ENCODE measurements around the gene NXF3. TPM values are rescaled to one million over a fixed set of nuclear protein-coding genes. Genes with fewer than 3 reads are reported as not detected.
"Not testable (repeated sequence)": the region's sequence is repeated elsewhere in the genome, so short reads cannot be mapped to it uniquely, and the experiment has no call there.

Gene NXF3, protein sequence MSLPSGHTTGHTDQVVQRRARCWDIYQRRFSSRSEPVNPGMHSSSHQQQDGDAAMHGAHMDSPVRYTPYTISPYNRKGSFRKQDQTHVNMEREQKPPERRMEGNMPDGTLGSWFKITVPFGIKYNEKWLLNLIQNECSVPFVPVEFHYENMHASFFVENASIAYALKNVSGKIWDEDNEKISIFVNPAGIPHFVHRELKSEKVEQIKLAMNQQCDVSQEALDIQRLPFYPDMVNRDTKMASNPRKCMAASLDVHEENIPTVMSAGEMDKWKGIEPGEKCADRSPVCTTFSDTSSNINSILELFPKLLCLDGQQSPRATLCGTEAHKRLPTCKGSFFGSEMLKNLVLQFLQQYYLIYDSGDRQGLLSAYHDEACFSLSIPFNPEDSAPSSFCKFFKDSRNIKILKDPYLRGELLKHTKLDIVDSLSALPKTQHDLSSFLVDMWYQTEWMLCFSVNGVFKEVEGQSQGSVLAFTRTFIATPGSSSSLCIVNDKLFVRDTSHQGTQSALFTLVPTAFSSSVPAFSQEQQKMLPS
- total RNA-seq: not detected

DNA sequence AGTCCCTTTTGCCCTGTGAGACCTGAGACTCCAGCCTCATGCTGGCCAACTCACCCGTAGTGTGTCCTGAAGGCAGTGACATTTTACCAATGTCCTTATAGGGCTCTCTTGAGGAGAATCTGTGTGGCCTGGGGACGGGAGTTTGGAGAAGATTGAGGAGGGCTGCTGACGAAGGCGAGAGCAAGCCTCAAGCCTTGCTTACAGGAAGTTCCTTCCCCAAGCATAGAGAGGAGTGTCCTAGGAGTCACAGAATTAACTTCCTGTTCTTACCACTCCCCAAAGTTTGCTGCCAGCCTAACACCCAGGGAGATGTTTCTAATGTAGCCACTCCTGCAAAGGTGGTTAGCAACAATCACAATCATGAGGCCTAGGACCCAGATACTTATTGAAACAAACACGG, at the start of gene NXF3:
TSS of gene NXF3 (minus strand) at position 202 of the 400 bp plus-strand sequence. CDS start at position 82, 120 bp downstream.
- Mint-ChIP-seq H3K4me3 (no peak within 1 kb of the TSS), H3K27ac (no peak within 1 kb of the TSS), H3K36me3 (ENCODE audit: low read depth) (no peaks in the 10 kb centered on the region), H3K9me3 (no peaks in the 10 kb centered on the region), H3K27me3 (ENCODE audit: low read depth) (no peaks in the 10 kb centered on the region), H3K4me1 (ENCODE audit: low read depth) (no peaks in the 10 kb centered on the region)
- intact Hi-C loops (cut with micrococcal nuclease): no loop called here
- DNase-seq: no peak
- CTCF ChIA-PET: no interaction called here

DNA sequence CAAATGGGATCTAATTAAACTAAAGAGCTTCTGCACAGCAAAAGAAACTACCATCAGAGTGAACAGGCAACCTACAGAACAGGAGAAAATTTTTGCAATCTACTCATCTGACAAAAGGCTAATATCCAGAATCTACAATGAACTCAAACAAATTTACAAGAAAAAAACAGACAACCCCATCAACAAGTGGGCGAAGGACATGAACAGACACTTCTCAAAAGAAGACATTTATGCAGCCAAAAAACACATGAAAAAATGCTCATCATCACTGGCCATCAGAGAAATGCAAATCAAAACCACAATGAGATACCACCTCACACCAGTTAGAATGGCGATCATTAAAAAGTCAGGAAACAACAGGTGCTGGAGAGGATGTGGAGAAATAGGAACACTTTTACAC, 43.6 kb upstream of the NXF3 start:
- intact Hi-C loops (cut with micrococcal nuclease); CTCF ChIA-PET; H3K4me1 Mint-ChIP-seq (ENCODE audit: low read depth); H3K36me3 Mint-ChIP-seq (ENCODE audit: low read depth); H3K27ac Mint-ChIP-seq; H3K4me3 Mint-ChIP-seq; H3K9me3 Mint-ChIP-seq; H3K27me3 Mint-ChIP-seq (ENCODE audit: low read depth); DNase-seq: not testable (repeated sequence)

DNA sequence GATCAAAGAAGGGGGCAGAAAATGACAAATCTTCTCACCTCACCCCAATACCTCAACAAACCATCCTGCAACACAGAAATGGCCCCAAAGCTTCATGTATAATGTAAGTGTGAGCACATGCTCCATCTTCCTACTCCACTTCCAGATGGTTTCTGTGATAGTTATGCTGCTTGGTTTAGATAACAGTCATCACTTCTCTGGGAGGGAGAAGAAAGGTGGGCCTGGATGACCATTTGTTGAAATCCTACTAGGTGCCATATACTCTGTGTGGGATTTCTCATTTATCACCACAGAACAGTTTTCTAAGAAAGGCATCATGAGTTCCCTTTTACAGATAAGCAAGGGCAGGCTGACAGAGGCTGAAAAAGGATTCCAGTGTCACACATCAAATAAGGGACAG, 31.3 kb upstream of the NXF3 start:
- Mint-ChIP-seq H3K9me3 (no peaks in the 10 kb centered on the region), H3K27me3 (ENCODE audit: low read depth) (no peaks in the 10 kb centered on the region)
- CTCF ChIA-PET: no interaction called here

DNA sequence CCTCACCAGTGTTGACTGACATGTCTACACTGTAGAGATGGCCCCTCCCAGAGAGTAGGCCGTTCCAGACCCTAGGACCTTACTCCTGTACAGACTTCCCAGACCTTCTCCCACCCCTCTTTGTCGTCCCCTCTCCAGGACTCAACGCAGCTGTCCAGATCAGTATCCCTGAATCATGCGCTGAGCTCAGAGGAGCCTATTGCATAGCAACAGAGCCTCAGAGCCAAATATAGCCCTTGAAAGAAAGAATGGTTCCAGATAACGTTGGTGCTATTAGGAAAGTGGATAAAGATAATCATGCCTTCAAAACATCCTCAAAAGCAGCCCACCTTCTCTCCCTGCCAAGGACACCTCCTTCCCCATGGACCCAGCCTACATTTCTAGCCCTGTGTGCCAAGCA, 27.8 kb upstream of the NXF3 start:
- no peaks in the 10 kb centered on the region for H3K4me1 Mint-ChIP-seq (ENCODE audit: low read depth)

More for the DNA sequence above, 31.3 kb upstream of the NXF3 start:
- H3K4me3 Mint-ChIP-seq: no peak overlapping the region
- H3K4me1 Mint-ChIP-seq (ENCODE audit: low read depth): no peaks in the 10 kb centered on the region
- no peak overlapping the region for H3K27ac Mint-ChIP-seq
- no peaks in the 10 kb centered on the region for H3K36me3 Mint-ChIP-seq (ENCODE audit: low read depth)
- DNase-seq: no peak
- intact Hi-C loops (cut with micrococcal nuclease): no loop called here

DNA sequence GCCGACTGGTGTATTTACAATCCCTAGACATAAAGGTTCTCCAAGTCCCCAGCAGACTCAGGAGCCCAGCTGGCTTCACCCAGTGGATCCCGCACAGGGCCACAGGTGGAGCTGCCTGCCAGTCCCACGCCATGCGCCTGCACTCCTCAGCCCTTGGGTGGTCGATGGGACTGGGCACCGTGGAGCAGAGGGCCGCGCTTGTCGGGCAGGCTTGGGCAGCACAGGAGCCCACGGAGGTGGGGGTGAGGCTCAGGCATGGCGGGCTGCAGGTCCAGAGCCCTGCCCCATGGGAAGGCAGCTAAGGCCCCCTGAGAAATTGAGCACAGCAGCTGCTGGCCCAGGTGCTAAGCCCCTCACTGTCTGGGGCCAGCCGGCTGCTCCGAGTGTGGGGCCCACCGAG, 24.0 kb upstream of the NXF3 start:
- intact Hi-C loops (cut with micrococcal nuclease); H3K27ac Mint-ChIP-seq; H3K4me1 Mint-ChIP-seq (ENCODE audit: low read depth); H3K36me3 Mint-ChIP-seq (ENCODE audit: low read depth); H3K4me3 Mint-ChIP-seq; CTCF ChIA-PET; H3K9me3 Mint-ChIP-seq; H3K27me3 Mint-ChIP-seq (ENCODE audit: low read depth); DNase-seq: not testable (repeated sequence)

More for the DNA sequence above, 27.8 kb upstream of the NXF3 start:
- CTCF ChIA-PET: no interaction called here
- intact Hi-C loops (cut with micrococcal nuclease): no loop called here
- Mint-ChIP-seq H3K36me3 (ENCODE audit: low read depth) (no peaks in the 10 kb centered on the region), H3K27ac (no peak overlapping the region), H3K27me3 (ENCODE audit: low read depth) (no peaks in the 10 kb centered on the region), H3K9me3 (no peaks in the 10 kb centered on the region), H3K4me3 (no peak overlapping the region)
- no peak for DNase-seq

DNA sequence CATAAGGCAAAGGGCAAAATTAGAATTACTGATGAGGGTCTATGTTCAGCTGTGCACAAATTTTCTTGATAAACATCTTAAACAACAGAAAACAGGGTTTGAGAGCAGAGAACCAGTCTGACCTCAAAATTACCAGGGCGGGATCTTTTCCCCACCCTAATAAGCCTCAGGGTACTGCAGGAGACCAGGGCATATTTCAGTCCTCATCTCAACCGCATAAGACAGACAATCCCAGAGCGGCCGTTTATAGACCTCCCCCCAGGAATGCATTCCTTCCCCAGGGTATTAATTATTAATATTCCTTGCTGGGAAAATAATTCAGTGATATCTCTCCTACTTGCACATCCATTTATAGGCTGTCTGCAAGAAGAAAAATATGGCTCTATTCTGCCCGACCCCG, 16.6 kb upstream of the NXF3 start:
- intact Hi-C loops (cut with micrococcal nuclease); DNase-seq; H3K4me3 Mint-ChIP-seq; H3K36me3 Mint-ChIP-seq (ENCODE audit: low read depth); CTCF ChIA-PET; H3K27me3 Mint-ChIP-seq (ENCODE audit: low read depth); H3K27ac Mint-ChIP-seq; H3K4me1 Mint-ChIP-seq (ENCODE audit: low read depth): not testable (repeated sequence)
- H3K9me3 Mint-ChIP-seq: peaks cover 12% of the 10 kb centered on the region

DNA sequence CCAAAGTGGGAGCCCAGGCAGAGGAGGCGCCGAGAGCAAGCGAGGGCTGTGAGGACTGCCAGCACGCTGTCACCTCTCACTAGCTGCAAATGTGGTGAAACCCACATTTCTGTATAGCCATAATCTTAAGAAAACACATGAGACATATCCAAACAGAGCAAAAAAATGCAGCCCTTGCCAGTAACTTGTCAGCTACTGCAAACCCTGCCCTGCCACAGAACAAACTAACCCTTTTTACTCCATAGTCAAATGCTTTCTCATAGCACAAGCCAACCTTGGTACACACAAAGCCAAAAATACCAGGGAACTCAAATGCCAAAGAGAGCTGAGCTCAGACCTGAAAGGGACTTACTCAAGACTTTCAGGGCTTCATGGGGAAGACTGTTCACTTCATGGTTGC, 14.9 kb upstream of the NXF3 start:
- Mint-ChIP-seq H3K4me1 (ENCODE audit: low read depth) (no peaks in the 10 kb centered on the region), H3K27me3 (ENCODE audit: low read depth) (no peaks in the 10 kb centered on the region), H3K27ac (no peak overlapping the region), H3K9me3 (peaks cover 12% of the 10 kb centered on the region), H3K4me3 (no peak overlapping the region), H3K36me3 (ENCODE audit: low read depth) (peaks cover 2% of the 10 kb centered on the region)
- no peak for DNase-seq
- CTCF ChIA-PET: no interaction called here
- intact Hi-C loops (cut with micrococcal nuclease): no loop called here

DNA sequence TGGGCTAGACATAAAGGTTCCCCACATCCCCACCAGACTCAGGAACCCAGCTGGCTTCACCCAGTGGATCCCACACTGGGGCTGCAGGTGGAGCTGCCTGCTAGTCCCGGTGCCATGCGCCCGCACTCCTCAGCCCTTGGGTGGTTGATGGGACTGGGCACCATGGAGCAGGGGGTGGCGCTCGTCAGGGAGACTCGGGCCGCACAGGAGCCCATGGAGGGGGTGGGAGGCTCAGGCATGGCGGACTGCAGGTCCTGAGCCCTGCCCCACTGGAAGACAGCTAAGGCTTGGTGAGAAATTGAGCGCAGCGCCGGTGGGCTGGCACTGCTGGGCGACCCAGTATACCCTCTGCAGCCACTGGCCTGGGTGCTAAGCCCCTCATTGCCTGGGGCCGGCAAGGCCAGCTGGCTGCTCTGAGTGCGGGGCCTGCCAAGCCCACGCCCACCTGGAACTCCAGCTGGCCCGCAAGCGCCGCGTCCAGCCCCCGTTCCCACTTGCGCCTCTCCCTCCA, 14.3 kb upstream of the NXF3 start:
- intact Hi-C loops (cut with micrococcal nuclease); H3K27ac Mint-ChIP-seq; CTCF ChIA-PET; H3K4me3 Mint-ChIP-seq; H3K4me1 Mint-ChIP-seq (ENCODE audit: low read depth); H3K36me3 Mint-ChIP-seq (ENCODE audit: low read depth); H3K27me3 Mint-ChIP-seq (ENCODE audit: low read depth); DNase-seq: not testable (repeated sequence)
- H3K9me3 Mint-ChIP-seq: peaks cover 12% of the 10 kb centered on the region

DNA sequence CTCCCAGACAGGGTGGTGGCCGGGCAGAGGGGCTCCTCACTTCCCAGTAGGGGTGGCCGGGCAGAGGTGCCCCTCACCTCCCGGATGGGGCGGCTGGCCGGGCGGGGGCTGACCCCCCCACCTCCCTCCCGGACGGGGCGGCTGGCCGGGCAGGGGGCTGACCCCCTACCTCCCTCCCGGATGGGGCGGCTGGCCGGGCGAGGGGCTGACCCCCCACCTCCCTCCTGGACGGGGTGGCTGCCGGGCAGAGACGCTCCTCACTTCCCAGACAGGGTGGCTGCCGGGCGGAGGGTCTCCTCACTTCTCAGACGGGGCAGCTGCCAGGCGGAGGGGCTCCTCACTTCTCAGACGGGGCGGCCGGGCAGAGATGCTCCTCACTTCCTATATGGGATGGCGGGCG, 11.4 kb upstream of the NXF3 start:
- H3K36me3 Mint-ChIP-seq (ENCODE audit: low read depth); H3K4me1 Mint-ChIP-seq (ENCODE audit: low read depth); H3K4me3 Mint-ChIP-seq; CTCF ChIA-PET; intact Hi-C loops (cut with micrococcal nuclease); H3K27ac Mint-ChIP-seq; DNase-seq; H3K9me3 Mint-ChIP-seq; H3K27me3 Mint-ChIP-seq (ENCODE audit: low read depth): not testable (repeated sequence)

DNA sequence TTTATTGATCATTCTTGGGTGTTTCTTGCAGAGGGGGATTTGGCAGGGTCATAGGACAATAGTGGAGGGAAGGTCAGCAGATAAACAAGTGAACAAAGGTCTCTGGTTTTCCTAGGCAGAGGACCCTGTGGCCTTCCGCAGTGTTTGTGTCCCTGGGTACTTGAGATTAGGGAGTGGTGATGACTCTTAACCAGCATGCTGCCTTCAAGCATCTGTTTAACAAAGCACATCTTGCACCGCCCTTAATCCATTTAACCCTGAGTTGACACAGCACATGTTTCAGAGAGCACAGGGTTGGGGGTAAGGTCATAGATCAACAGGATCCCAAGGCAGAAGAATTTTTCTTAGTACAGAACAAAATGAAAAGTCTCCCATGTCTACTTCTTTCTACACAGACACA, 10.9 kb upstream of the NXF3 start:
- H3K4me1 Mint-ChIP-seq (ENCODE audit: low read depth); H3K27ac Mint-ChIP-seq; H3K27me3 Mint-ChIP-seq (ENCODE audit: low read depth); H3K9me3 Mint-ChIP-seq; H3K36me3 Mint-ChIP-seq (ENCODE audit: low read depth); H3K4me3 Mint-ChIP-seq; intact Hi-C loops (cut with micrococcal nuclease); CTCF ChIA-PET; DNase-seq: not testable (repeated sequence)

DNA sequence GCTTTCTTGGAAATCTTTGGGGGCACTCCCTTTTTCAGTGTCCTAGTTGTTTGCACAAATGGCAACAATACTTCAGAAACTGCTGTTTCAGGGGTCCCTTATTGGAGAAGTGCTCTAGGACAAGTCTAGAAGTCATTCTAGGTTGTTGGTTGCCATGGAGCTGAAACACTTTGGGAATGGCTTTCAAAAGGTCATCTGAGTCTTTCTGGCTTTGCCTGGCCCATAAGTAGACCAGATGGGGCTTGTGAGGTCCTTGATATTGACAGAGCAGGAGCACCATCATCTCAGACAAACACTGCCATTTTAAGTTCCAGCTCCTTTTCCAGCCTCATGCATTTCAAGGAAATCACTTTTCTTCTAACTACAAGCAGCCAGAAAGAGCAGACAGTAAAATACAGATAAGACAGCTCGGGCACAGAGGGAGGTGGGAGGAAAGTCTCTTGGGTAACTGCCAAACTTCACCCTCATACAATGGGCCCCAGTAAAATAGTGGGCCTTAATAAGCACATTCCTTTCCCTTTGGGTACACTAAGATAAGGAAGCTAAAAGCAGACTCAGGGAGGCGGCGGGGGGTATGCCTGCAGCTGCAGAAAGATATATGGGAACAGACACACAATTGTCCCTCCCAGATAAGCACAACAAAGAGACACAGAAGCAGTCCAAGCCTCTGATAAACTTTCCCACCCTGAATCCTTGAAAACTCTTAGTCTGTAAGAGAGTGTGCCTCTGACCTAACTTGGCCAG, 8.5 kb upstream of the NXF3 start:
- no peaks in the 10 kb centered on the region for H3K9me3 Mint-ChIP-seq
- no peaks in the 10 kb centered on the region for H3K36me3 Mint-ChIP-seq (ENCODE audit: low read depth)
- H3K27me3 Mint-ChIP-seq (ENCODE audit: low read depth): no peaks in the 10 kb centered on the region
- intact Hi-C loops (cut with micrococcal nuclease): no loop called here
- DNase-seq: no peak
- H3K4me1 Mint-ChIP-seq (ENCODE audit: low read depth): no peaks in the 10 kb centered on the region
- H3K27ac Mint-ChIP-seq: no peak overlapping the region
- H3K4me3 Mint-ChIP-seq: no peak overlapping the region
- CTCF ChIA-PET: no interaction called here

DNA sequence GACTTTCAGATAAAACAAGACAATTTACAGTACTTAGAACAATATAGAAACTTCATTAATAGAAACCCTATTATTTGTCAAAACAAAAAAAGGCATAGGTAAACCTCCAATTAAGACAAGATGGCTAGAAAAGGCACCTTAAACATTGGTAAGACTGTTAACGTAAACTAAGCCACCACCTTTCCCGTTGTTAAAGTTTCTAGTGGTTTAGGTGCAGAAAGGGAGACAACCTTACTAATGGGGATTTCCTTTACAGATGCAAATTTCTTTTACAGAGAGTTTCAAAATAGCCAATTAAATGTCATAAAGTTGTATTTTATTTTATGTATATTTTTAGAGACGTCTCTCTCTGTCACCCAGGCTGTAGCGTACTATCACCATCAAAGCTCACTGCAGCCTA, 7.5 kb upstream of the NXF3 start:
- CTCF ChIA-PET: no interaction called here
- Mint-ChIP-seq H3K4me1 (ENCODE audit: low read depth) (no peaks in the 10 kb centered on the region), H3K9me3 (no peaks in the 10 kb centered on the region), H3K4me3 (no peak overlapping the region), H3K27ac (no peak overlapping the region), H3K36me3 (ENCODE audit: low read depth) (no peaks in the 10 kb centered on the region), H3K27me3 (ENCODE audit: low read depth) (no peaks in the 10 kb centered on the region)
- no peak for DNase-seq
- intact Hi-C loops (cut with micrococcal nuclease): no loop called here

DNA sequence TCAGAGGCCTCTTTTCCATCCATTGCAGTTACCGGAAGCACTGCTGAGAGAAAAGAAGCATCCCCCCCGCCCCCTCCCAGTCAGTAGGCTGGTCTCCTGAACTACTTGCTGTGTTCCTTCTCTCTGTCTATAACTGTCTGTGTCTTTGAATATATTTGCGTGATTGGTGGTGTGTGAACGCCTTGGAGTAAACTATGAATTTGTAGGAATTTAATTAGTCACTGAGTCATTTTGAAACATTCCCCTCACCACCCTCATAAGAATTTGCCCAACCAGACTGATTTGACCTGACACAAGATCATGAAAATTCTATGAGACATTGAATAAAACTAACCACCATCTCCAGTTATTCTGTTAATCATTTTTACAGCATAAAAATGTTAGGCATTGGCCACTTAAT, 6.7 kb upstream of the NXF3 start:
- H3K27ac Mint-ChIP-seq: no peak overlapping the region
- H3K4me3 Mint-ChIP-seq: no peak overlapping the region
- H3K36me3 Mint-ChIP-seq (ENCODE audit: low read depth): no peaks in the 10 kb centered on the region
- intact Hi-C loops (cut with micrococcal nuclease): no loop called here
- H3K27me3 Mint-ChIP-seq (ENCODE audit: low read depth): no peaks in the 10 kb centered on the region
- DNase-seq: no peak
- no peaks in the 10 kb centered on the region for H3K4me1 Mint-ChIP-seq (ENCODE audit: low read depth)
- CTCF ChIA-PET: no interaction called here
- H3K9me3 Mint-ChIP-seq: no peaks in the 10 kb centered on the region
